ENCODE measurements around the gene RTRAF. TPM values are rescaled to one million over a fixed set of nuclear protein-coding genes. Genes with fewer than 3 reads are reported as not detected.

Gene RTRAF
- total RNA-seq, 1 donor from 2014 or later = 185 TPM

GRCh38 chr14:52018252-52018651 lies 28.9 kb downstream of the RTRAF start:
- Mint-ChIP-seq H3K27me3 (ENCODE audit: unreplicated experiment) (no peaks in the 10 kb centered on the region), H3K36me3 (ENCODE audit: unreplicated experiment) (peaks cover 35% of the 10 kb centered on the region), H3K4me1 (ENCODE audit: unreplicated experiment) (peaks cover 38% of the 10 kb centered on the region), H3K27ac (ENCODE audit: unreplicated experiment) (peak overlapping the region; percentile 37), H3K9me3 (ENCODE audit: unreplicated experiment) (no peaks in the 10 kb centered on the region), H3K4me3 (ENCODE audit: unreplicated experiment) (no peak overlapping the region)
- no peak for DNase-seq (ENCODE audit: extremely low spot score, unreplicated experiment)
- TF ChIP-seq CTCF (IDR thresholded peaks at IDR 0.05) = no peak

GRCh38 chr14:52018970-52019369 lies 29.6 kb downstream of the RTRAF start:
- H3K4me3 Mint-ChIP-seq (ENCODE audit: unreplicated experiment) = no peak overlapping the region
- peaks cover 40% of the 10 kb centered on the region for H3K4me1 Mint-ChIP-seq (ENCODE audit: unreplicated experiment)
- no peaks in the 10 kb centered on the region for H3K27me3 Mint-ChIP-seq (ENCODE audit: unreplicated experiment)
- no peak for TF ChIP-seq CTCF (IDR thresholded peaks at IDR 0.05)
- H3K27ac Mint-ChIP-seq (ENCODE audit: unreplicated experiment) = no peak overlapping the region
- no peaks in the 10 kb centered on the region for H3K9me3 Mint-ChIP-seq (ENCODE audit: unreplicated experiment)
- H3K36me3 Mint-ChIP-seq (ENCODE audit: unreplicated experiment) = peaks cover 35% of the 10 kb centered on the region
- no peak for DNase-seq (ENCODE audit: extremely low spot score, unreplicated experiment)

- peaks cover 26% of the 10 kb centered on the region for H3K36me3 Mint-ChIP-seq (ENCODE audit: unreplicated experiment)
- H3K4me1 Mint-ChIP-seq (ENCODE audit: unreplicated experiment) = peaks cover 53% of the 10 kb centered on the region
- no peaks in the 10 kb centered on the region for H3K9me3 Mint-ChIP-seq (ENCODE audit: unreplicated experiment)
- no peak for DNase-seq (ENCODE audit: extremely low spot score, unreplicated experiment)
- no peak for TF ChIP-seq CTCF (IDR thresholded peaks at IDR 0.05)
- H3K27me3 Mint-ChIP-seq (ENCODE audit: unreplicated experiment) = no peaks in the 10 kb centered on the region
- no peak overlapping the region for H3K27ac Mint-ChIP-seq (ENCODE audit: unreplicated experiment)
- no peak overlapping the region for H3K4me3 Mint-ChIP-seq (ENCODE audit: unreplicated experiment)
These were observed 30.9 kb downstream of the RTRAF start for GRCh38 chr14:52020161-52020714.

GRCh38 chr14:52020866-52021717 lies 31.7 kb downstream of the RTRAF start:
- DNase-seq (ENCODE audit: extremely low spot score, unreplicated experiment) = no peak
- Mint-ChIP-seq H3K27me3 (ENCODE audit: unreplicated experiment) (no peaks in the 10 kb centered on the region), H3K4me1 (ENCODE audit: unreplicated experiment) (peaks cover 61% of the 10 kb centered on the region), H3K36me3 (ENCODE audit: unreplicated experiment) (peaks cover 22% of the 10 kb centered on the region), H3K27ac (ENCODE audit: unreplicated experiment) (no peak overlapping the region), H3K9me3 (ENCODE audit: unreplicated experiment) (no peaks in the 10 kb centered on the region), H3K4me3 (ENCODE audit: unreplicated experiment) (no peak overlapping the region)
- no peak for TF ChIP-seq CTCF (IDR thresholded peaks at IDR 0.05)

GRCh38 chr14:52021957-52022600 lies 32.7 kb downstream of the RTRAF start:
- DNase-seq (ENCODE audit: extremely low spot score, unreplicated experiment) = no peak
- Mint-ChIP-seq H3K4me1 (ENCODE audit: unreplicated experiment) (peaks cover 66% of the 10 kb centered on the region), H3K27me3 (ENCODE audit: unreplicated experiment) (no peaks in the 10 kb centered on the region), H3K9me3 (ENCODE audit: unreplicated experiment) (no peaks in the 10 kb centered on the region), H3K36me3 (ENCODE audit: unreplicated experiment) (peaks cover 19% of the 10 kb centered on the region), H3K27ac (ENCODE audit: unreplicated experiment) (no peak overlapping the region), H3K4me3 (ENCODE audit: unreplicated experiment) (no peak overlapping the region)
- no peak for TF ChIP-seq CTCF (IDR thresholded peaks at IDR 0.05)

All from osteocyte (in vitro differentiated cells).